HG02840 (cell line): Measurements from ENCODE around the gene NFATC1.

Source experiments
- ATAC-seq: cut with Tn5 transposase; IDR thresholded peaks from one replicate; pipeline ENCODE4 v1.9.1; 2021; ENCODE audit warnings: mild to moderate bottlenecking, moderate library complexity, moderate number of reproducible peaks; ENCODE audit not compliant: unreplicated experiment, low FRiP score

NFATC1 gene

DNA sequence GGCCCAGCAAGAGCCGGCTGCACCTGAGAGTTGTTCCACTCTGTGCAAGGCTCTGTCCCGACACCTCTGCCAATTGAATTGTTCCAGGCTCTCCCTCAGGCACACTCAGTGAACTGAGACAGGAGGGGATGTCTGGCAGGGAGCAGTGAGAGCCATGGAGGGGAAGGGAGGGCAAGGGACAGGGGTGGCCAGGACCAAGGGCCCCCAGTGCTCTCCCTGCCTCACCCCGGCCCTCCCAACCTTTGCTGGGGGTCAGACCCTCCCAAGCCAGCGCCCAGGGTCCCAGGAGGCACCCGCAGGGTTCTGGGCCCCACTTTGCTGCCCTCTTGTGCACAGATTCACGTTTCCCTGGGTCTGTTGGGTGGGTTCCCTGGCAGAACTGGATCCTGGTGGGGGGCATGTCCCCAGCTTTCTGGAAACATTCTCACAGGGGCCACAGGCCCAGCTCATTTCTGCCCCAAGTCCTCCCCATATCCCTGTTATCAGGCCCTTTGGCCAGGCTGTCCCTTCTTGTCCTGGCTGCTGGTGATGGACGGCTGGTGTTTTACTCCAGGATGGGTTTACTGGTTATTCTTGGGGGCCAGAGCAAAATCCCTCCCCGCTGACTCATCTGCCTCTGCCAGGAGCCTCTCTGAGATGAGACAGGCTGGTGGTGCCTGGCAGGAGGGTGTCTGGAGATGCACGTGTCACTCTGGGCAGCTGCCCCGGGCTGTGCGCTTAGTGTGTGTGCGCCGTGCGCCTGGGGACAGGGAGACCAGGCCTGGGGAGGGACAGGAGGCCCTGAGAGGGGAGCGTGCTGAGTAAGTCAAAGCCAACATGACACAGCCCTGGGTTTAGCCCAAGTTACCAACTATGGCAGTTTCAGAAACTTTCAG, 147.4 kb downstream of the NFATC1 start:
- ATAC-seq: no peak

DNA sequence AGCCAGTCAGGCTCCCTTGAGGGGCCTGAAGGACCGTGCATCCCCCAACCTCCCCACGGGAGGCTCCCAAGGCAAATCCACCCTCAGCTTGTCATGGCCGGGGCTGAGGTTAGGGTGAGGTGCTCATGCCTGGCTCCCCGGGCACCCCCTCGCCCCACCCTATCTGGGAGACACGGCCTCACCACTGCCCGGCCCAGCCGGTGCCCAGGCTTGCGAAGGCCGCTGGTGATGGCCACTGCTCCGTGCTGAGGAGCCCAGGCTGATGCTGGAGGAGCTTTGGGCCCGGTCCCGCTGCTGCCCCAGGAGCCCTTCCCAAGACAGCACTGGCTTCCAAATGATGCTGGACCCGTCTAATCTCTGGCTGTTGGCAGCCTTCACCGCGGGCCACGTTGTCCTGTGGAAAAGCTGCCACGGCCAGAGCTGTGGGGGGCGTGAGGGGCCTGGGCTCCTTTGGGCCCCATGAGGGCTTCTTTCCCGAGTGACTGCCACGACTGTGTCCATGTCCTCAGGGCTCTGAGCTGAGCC, 148.2 kb downstream of the NFATC1 start:
- no peak for ATAC-seq

DNA sequence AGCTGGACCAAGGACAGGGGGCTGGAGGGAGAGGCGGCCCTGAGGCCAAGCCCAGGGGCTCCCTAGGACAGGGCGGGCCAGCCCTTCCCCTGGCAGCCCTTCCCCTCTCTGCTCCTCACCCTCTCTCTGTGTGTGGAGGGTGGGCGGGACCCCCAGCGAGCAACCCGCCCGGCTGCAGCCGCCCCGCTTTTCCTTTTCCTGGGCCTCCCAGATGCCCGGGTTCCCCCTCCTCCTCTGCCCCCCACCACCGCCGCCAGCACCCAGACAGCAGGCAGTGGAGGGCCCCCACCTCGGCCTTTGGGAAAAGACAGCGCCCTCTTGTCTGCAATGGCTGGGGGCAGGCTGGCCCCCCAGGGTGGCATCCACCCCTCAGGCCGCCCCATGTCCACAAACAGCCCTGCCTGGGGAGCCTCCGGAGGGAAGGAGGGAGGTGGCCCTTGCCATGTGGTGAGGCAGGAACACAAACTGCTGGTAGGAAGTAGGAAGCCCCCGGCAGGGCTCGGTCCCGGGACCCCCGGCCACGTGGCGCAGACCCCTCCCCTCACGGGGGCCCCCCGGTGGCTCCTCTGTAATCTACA, 148.7 kb downstream of the NFATC1 start:
- ATAC-seq: no peak

DNA sequence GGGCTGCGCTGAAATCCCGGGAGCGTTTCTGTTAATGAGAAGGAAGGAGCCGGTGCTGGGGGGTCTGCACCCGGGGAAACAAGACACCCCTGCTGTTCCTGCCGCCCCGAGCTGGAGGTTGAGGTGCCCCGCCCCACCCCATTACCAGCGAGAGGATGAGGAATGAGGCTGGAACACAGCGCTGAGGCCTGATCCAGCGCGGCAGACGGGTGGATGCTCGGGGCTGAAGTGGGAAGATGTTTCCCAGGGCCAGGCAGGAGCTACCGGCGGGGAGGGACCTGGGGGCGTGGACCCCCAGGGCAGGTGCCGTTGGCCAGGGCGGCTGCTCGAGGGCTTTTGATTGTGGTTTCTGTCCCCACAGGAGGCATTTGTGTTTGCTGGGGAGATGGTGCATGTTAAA, 149.5 kb downstream of the NFATC1 start:
- no peak for ATAC-seq

DNA sequence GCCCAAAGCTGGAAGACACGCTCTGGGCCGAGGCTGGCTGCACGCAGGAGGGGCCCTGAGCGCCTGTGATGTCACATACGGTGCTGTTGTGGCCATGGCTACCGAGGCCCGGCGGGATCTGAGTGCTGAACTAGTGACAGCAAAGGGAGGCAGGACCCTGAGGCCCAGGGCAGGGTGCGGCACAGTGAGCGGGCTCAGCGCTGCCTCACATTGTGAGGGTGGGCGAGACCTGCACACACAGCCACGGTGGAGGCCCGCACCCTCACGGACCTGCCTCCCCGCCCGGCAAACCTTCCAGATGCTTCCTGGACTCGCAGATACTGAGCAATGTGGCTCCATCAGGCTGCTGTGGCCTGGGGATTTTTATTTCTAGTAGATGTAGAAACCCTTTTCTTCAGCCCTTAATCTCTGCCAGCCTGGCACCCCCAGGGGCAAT, 150.0 kb downstream of the NFATC1 start:
- ATAC-seq: no peak

DNA sequence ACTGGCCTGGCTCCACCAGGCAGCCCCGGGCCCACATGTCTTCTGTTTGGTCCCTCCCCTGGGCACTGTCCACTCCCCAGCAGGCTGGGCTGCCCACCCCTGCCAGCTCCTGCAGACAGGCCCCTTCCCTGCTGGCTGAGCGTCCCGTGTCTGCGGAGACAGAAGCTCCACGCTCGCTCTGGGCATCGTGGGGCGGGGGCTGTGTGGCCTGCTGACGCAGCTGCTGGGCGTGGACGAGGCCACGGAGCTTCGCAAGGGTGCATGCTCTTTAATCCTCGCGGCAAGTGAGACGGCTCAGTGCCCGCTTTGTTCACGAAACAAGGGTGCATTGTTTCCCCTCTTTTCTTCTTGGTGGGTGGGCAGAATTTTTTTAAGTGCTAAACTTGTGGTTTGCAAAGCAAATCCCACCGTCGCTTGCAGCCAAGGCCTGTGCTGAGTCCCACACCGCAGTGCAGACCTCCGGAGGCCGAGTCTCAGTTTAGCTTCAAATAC, 151.1 kb downstream of the NFATC1 start:
- ATAC-seq: no peak

DNA sequence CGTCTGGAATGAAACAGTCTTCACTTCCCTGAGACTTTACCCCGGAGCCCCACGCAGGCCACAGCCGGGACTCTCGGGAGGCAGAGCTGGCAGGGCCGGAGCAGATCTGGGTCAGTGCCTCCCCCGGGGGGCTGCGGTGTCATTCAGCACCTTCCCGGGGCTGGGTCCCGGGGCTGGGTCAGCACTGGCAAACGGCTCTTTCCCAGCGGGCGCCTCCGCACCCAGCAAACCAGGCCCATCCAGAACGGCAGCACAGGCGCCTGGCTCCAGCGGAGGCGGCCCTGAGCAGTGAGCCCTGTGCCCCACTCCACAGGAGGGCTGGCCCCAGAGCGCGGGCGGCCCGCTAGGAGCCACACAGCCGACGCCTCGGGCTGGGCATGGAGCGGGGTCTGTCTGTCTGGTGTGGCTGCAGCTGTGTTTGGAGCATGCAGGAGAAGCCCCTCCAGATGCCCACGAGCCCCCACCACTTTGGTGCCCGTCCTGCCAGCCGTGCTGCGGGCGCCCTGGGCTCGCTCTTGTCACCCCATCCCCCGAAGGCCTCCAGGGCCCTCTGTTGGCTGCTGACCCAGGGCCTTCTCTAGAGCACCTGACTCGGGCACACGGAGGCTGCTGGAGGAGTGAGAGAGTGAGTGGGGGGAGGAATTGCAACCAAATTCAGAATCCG, 151.8 kb downstream of the NFATC1 start:
- no peak for ATAC-seq

DNA sequence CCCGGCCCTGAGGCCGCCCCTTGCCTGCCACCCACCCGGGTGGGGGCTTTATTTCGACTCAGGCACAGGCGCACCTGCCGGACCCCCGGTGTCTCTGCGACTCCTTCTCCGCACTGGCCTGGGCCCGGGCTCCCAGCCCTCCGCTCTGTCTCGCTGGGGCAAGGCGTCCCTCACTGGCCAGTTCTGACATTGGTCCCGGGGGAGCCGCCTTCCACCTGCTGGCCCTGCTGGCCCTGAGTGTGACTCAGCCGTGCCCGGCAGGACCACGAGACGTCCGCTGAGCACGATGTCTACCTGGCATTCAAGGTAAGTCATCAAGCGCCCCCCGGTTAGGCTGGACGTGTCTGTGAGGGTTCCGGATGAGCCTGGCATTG, 152.3 kb downstream of the NFATC1 start:
- no peak for ATAC-seq

DNA sequence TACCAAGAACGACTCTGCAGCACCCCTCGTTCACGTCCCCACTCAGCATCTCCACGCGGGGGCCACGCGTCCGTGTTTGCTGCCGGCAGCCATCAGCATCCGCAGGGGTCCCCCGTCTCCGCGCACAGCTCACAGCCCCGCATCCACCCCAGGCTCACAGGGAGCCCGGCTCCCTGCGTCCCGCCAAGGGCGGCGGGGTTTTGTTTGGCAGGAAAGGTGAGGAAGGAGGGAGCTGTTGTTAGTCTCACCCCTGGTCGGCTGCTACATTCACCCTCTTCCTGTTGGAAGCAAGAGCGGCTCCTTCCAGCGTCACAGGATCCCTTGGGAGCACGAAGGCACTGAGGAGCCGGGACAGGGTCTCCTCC, 152.9 kb downstream of the NFATC1 start:
- ATAC-seq: no peak

DNA sequence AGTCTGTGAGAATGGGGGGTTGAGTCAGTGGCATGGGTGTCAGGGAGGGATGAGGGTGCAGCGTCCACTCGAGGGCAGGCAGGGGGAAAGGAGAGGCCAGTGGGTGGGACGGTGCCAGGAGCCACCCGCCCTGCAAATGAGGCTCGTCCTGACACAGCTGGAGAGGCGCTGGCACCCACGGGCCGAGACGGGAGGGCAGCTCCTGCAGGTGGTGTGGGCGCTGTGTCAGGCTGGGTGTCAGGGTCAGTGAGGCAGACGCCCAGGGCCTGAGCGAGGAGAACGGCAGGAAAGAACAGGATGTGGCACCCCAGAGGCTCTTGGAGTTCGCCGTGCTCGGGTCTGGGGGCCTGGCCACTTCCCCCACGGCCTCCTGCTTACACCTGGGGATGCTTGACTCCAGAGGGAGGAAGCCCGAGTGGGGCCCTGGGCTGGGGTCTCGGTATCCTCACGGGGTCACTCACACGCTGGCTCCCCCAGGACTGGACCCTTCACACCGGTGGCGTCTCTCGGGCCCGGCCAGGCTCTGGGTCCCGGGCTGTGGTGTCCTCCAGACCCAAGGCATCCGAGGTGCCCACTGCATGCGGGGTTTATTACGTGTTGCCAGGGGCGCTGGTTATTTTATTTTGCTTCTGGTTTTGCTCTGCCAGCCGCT, 153.4 kb downstream of the NFATC1 start:
- no peak for ATAC-seq

DNA sequence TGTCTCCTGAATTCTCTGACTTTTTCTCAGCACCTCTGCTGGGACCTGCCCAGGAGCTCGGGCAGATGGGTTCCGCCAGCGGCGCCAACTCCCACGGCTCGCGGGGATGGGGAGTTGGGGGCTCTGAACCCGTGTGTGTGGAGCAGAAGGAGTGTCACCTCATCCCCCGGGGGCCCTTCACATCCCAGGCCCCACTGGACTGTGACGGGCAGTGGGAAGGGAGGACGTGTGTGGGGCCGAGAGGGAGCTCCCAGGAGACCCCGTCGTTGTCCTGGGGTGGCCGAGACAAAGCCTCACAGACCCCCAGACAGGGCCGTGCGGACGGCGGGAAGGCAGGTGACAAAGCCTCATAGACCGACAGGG, 153.9 kb downstream of the NFATC1 start:
- no peak for ATAC-seq

DNA sequence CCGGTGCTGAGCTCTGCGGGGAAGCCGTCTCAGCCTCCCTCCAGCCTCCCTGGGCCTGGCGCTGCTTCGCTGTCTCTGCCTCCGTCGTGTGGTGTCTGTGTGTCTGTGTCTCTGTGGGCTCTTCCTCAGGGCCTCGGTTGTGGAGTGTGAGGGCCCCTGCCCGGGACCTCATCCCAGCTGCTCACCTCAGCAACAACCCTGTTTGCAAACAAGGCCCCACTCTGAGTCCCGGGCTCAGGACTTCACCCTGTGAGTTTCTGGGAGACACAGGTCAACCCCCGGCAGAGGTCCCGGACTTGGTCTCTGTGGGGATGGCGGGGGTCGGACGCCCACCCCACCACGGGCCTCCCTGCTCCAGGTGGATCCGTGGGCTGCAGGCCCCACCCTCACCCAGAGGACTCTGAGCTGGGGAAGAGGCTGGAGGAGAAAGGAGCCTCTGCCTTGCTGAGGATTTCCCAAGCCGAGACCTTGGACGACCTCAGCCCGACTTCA, 156.5 kb downstream of the NFATC1 start:
- ATAC-seq: no peak

DNA sequence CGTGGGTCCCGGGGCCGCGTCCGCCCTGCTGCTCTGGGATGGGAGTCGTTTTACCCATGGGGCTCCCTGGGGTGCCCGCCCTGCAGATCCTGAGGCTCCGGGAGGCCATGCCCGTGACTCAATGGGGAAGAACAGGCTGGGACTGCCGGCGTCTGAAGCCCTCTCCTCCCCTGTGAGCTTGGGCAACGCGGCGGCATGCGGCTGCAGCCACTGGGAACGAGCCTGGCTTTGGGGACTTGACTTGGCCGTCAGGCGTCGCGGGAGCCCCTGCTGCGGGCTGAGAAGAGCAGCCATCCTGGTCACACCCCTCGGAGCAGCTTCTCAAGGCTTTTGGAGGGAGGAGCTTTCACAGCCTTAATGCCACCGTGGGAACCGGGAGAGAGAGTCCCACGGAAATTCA, 157.0 kb downstream of the NFATC1 start:
- ATAC-seq: no peak

DNA sequence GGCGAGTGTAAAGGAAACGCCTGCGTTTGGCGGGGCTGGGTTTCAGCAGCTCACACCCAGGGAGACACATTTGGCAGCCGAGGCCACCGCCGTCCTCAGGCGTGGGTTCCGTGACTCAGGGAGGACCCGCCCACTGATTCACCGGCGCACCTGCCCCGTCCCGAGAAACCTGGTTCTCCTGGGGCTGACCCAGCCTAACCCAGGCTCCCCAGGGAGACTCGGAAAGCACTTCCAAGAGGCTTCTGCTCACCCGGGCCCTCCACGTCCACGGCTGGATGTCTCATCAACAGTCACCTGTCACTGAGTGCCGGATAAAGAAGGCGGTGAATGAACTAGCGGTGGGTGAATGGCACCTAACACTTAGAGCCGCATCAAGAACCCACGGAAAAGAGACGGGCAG, 157.4 kb downstream of the NFATC1 start:
- no peak for ATAC-seq

DNA sequence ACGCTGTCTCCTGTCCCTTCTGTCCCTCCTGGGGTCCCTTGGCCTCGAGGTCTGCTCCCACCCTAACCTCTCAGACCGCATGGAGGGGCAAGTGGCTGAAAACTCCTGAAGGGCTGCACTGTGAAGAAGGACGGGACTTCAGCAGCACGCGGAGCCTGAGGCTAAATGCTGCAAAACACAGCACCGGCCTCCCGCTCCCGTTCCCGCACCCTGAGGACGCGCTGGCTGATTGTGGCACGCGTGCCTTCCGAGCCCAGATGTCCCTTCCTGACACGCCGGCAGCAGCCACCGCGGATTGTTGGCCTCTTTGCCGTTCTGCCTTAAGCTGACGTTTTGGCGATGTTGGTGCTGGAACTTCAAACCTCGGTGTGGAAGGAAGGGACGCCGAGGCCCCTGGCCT, 158.0 kb downstream of the NFATC1 start:
- no peak for ATAC-seq

DNA sequence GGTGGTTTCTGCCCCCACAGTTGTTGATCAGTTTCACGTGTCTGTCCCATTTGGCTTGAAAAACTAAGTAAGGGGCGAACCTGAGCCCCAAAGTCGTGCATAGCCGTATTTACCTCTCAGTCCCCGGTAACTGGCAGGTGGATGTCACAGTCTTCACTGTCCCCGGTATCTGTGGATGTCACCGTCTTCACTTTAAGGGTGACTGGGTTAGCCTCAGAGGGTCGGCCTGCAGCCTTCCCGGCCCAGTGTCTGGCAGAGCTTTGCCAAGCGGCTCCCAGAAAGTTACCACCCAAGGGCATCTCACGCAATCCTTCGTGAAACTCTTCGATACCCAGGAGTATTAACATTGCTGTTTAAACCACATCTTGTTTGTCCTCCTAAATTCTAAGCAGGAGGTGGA, 158.6 kb downstream of the NFATC1 start:
- ATAC-seq: no peak

DNA sequence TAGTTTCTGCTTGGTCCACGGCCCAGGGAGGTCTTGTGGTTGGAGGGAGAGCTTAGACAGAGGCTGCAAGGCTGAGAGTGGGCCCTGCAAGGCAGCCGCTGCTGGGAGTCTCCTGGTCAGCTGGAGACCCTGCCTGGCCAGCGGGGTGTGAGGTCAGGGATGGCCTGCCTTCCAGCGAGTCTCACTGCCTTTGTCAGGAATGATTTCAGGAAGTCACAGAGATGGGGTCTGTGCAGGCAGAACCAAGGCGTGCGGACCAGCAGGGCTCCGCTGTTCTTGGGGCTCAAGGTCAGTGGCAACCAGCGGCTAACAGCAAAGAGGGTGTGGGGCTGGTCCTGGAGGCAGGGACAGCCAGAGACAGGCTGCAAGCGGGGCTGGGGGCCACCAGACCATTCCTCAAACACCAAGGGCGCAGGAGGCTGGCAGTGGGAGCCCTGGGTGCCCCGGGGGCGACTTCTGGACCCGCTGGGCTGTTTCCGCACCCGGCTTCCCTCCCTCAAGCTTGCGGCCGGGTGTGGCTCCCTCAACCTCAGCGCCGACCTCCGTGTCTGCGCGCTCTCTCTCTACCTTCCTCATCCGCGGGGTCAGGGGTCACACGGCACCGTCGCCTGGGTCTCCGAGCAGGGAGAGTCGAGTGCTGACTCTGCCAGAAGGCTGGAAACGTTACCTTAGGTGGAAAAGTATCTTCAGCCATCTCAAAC, 159.4 kb downstream of the NFATC1 start:
- ATAC-seq: no peak

DNA sequence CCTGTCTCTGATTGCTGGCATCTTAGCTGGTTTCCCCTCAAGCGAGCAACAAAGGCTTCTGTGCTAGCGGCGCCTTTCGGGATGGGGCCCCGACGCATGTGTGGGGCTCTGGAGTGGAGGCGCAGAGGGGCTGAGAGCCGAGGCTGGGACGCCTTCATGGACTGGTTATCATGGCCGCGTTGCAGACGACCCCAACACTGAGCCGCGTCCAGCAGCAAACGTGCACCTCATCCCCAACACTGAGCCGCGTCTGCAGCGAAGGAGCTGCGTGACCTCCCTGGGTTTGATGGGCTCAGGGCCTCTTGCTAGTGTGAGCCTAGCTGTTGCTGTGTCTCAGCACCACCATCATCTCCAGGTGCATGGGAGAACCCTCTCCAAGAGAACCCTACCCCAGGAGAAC, 160.2 kb downstream of the NFATC1 start:
- ATAC-seq: no peak

DNA sequence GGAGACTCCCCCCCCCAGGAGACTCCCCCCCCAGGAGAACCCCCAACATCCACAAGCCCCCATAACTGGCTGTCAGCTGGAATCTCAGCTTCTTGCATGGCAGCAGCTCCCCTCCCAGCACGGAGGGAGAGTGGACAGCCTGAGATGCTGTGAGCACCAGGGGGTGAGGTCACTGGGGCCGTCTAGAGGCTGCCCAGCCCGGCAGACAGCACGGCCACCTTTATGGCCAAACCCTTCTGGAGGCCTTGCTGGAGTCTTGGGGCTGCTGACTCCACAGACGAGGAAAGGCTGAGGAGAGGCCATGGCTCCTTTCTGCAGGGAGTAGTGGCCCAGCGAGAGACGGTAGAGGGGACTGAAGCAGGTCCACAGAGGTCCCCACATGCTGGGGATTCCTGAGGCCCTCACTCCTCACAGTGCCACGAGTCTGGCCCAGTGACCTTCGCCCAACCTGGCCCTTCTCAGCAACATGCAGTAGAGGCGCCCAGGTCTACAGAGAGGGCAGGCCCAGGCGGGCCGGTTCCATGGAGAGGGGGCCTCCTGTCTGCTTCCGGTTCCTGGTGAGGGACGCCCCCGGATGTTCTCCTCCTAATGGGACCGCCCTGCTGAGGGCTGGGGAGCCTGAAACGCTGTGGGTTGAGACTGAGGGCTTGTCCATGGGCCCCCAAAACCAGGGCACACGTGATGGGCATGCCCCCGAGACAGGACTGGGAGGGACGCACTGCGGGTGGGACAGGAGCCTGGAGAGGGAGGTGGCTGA, 161.3 kb downstream of the NFATC1 start:
- no peak for ATAC-seq
